OCI-LY1 (cell line): ENCODE results near the gene MRPL42.

Source experiments
- EZH2 ChIP-seq: fragments of 200-600 bp; sonication (generic), shearing (Covaris generic); IDR thresholded peaks from 2 replicates; pipeline ENCODE4 v1.8.0; 2017; ENCODE audit warnings: borderline replicate concordance, mixed run types, mild to moderate bottlenecking, antibody characterized with exemption, low read length, moderate library complexity, mixed read lengths
- TF ChIP-seq, protein P1 (sequence below): fragments of 200-600 bp; sonication (generic), shearing (Covaris generic); IDR thresholded peaks from 2 replicates; pipeline ENCODE4 v1.5.1; 2017; ENCODE audit warnings: mild to moderate bottlenecking, antibody characterized with exemption, low read length, moderate library complexity, mixed read lengths

DNA sequence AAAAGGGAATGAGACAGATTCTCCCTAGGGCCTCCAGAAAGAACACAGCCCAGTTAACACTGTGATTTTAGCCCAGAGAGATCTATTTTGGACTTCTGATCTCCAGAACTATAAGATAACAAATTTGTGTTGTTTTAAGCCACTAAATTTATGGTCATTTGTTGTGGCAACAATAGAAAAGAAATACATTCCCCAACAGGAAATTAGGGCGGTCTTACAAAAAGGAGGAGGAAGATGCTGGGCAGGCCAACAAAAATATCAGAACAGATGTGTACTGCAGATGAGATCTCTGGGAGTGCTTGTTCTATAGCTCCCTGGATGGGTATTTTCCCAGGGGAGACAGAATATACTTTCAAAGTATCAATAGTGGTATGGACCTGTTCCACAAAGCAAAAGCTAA is 73.2 kb downstream of the MRPL42 start:
- TF ChIP-seq, protein P1, sequence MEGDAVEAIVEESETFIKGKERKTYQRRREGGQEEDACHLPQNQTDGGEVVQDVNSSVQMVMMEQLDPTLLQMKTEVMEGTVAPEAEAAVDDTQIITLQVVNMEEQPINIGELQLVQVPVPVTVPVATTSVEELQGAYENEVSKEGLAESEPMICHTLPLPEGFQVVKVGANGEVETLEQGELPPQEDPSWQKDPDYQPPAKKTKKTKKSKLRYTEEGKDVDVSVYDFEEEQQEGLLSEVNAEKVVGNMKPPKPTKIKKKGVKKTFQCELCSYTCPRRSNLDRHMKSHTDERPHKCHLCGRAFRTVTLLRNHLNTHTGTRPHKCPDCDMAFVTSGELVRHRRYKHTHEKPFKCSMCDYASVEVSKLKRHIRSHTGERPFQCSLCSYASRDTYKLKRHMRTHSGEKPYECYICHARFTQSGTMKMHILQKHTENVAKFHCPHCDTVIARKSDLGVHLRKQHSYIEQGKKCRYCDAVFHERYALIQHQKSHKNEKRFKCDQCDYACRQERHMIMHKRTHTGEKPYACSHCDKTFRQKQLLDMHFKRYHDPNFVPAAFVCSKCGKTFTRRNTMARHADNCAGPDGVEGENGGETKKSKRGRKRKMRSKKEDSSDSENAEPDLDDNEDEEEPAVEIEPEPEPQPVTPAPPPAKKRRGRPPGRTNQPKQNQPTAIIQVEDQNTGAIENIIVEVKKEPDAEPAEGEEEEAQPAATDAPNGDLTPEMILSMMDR = no peak
- no peak for TF ChIP-seq EZH2
